Lung (tissue), 12 donors: Measurements from ENCODE around the gene CACFD1. TPM values are rescaled to one million over a fixed set of nuclear protein-coding genes. Genes with fewer than 3 reads are reported as not detected.

Experiments used
- ATAC-seq: fragments of 200-7000 bp; cut with Tn5 transposase; one replicate; pipeline ENCODE4 v1.9.1; 2020; ENCODE audit warnings: moderate number of reproducible peaks; ENCODE audit not compliant: insufficient read depth, low FRiP score
- DNase-seq, 3 donors: peaks; one replicate each; pipeline ENCODE4 v3.0.0-alpha.2; 2013 to 2017
- H3K27ac ChIP-seq, 2 donors: one replicate each; pipeline ENCODE4 v1.5.1; 2013; ENCODE audit warnings: mild to moderate bottlenecking in 2 of 2, moderate library complexity in 2 of 2, control low read depth in 1 of 2, inconsistent platforms in 1 of 2, low read depth in 1 of 2, low read length in 1 of 2
- H3K27me3 ChIP-seq, 3 donors: one replicate each; pipeline ENCODE4 v1.5.1; 2013; ENCODE audit warnings: low read length in 2 of 3; ENCODE audit not compliant: control insufficient read depth in 3 of 3, insufficient read depth in 3 of 3
- H3K36me3 ChIP-seq, 4 donors: one replicate each; pipeline ENCODE4 v1.5.1; 2013; ENCODE audit warnings: low read length in 4 of 4, mild to moderate bottlenecking in 1 of 4, moderate library complexity in 1 of 4; ENCODE audit not compliant: control insufficient read depth in 4 of 4, insufficient read depth in 4 of 4
- H3K4me1 ChIP-seq, 5 donors: one replicate each; pipeline ENCODE4 v1.5.1; 2013; ENCODE audit warnings: low read length in 5 of 5, mild to moderate bottlenecking in 2 of 5, moderate library complexity in 1 of 5; ENCODE audit not compliant: control insufficient read depth in 5 of 5, insufficient read depth in 5 of 5
- H3K4me3 ChIP-seq: one replicate; pipeline ENCODE4 v1.5.1; 2013; ENCODE audit warnings: mild to moderate bottlenecking, control low read depth, moderate library complexity
- H3K9ac ChIP-seq, 2 donors: one replicate each; pipeline ENCODE4 v1.5.1; 2013; ENCODE audit warnings: low read length in 2 of 2, control low read depth in 1 of 2; ENCODE audit not compliant: insufficient read depth in 1 of 2
- H3K9me3 ChIP-seq, 4 donors: one replicate each; pipeline ENCODE4 v1.5.1; 2013; ENCODE audit warnings: low read length in 3 of 4, mild to moderate bottlenecking in 1 of 4, moderate library complexity in 1 of 4; ENCODE audit not compliant: control insufficient read depth in 4 of 4, insufficient read depth in 3 of 4
- WGBS, 2 donors: extraction: QIAGEN DNeasy Blood & Tissue Kit; methylation state at CpG; one replicate each; pipeline ENCODE4 v1.1.7; 2013; 5-methylcytosine and 5-hydroxymethylcytosine counted together
- polyA plus RNA-seq, 2 donors: library from polyadenylated mRNA; stranded (reverse); fragments of 200-250 nt; gene quantifications; one replicate each; pipeline ENCODE4 v1.2.1, GENCODE V29; 2013
- total RNA-seq, 2 donors: library from RNA; depleted of rRNA in 1 of 2; stranded (reverse); fragments of >200 nt in 1 of 2; gene quantifications; one replicate each; pipeline ENCODE4 v1.2.1, GENCODE V29; 2014 to 2021
- TF ChIP-seq, protein P1 (sequence below): IDR thresholded peaks from 2 replicates; pipeline ENCODE4 v1.5.1; 2012; ENCODE audit warnings: mild to moderate bottlenecking; ENCODE audit errors: control extremely low read depth, extremely low read depth
- donor health status: control.
- donor health status: control.
- donor health status: Bipolar disorder and iron deficiency.
- donor health status: healthy.
- donor health status: DM: yes; HTN: yes; CAD: no.

Gene CACFD1
- total and polyA plus RNA-seq, 4 donors, result 18.7 to 46.1 (median 32.1) TPM

DNA sequence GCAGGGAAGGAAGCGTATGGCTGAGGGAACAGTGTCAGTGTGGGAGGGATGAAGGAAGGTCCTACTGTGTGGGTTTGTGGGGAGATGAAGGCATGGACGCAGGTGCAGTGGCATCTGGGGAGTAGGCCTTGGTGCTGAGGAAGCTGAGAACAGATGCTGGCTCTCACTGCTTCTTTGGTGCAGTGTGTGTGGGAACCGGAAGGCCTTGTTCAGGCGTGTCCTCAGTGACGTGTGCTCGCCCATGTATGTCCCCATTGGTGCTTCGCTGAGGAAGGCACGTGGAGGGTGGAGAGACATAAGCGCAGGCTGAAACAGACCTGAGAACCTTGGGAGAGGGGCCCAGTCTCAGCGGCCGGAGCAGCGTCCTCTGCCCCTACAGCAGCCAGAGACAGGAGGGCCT is 18.9 kb upstream of the CACFD1 start:
- WGBS, 2 donors, result 94 to 95% methylated on average over 12 of the region's 12 CpGs
- Histone ChIP-seq H3K27ac (no peak overlapping the region), H3K4me3 (no peak overlapping the region), H3K36me3 (no peaks in the 10 kb centered on the region), H3K4me1 (no peaks in the 10 kb centered on the region), H3K9ac (no peak overlapping the region), H3K9me3 (no peaks in the 10 kb centered on the region), H3K27me3 (no peaks in the 10 kb centered on the region)
- no peak for DNase-seq
- TF ChIP-seq, protein P1, sequence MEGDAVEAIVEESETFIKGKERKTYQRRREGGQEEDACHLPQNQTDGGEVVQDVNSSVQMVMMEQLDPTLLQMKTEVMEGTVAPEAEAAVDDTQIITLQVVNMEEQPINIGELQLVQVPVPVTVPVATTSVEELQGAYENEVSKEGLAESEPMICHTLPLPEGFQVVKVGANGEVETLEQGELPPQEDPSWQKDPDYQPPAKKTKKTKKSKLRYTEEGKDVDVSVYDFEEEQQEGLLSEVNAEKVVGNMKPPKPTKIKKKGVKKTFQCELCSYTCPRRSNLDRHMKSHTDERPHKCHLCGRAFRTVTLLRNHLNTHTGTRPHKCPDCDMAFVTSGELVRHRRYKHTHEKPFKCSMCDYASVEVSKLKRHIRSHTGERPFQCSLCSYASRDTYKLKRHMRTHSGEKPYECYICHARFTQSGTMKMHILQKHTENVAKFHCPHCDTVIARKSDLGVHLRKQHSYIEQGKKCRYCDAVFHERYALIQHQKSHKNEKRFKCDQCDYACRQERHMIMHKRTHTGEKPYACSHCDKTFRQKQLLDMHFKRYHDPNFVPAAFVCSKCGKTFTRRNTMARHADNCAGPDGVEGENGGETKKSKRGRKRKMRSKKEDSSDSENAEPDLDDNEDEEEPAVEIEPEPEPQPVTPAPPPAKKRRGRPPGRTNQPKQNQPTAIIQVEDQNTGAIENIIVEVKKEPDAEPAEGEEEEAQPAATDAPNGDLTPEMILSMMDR, result no peak
- no peak for ATAC-seq

DNA sequence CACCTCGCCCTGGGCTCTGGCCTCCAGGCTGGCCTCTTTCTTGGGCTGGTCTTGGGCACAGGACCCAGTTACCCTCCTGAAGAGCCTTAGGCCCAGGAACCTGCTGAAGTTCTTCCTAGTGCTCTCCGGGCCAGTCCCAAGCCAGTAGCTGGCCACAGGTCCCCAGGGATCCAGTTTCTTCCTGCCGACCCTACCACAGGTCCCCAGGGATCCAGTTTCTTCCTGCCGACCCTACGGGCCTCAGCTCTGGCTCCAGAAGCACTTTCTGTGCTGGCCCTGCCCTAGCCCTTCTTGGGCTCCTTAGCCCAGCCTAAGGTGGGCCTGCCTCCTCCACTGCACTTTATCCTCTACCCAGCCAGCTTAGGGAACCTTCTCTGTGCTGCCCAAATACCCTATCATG is 18.2 kb upstream of the CACFD1 start:
- H3K27me3 ChIP-seq, result no peaks in the 10 kb centered on the region
- ATAC-seq, result no peak
- no peaks in the 10 kb centered on the region for H3K4me1 ChIP-seq
- TF ChIP-seq, protein P1, result no peak
- 78 to 89% methylated on average over 5 of the region's 5 CpGs for WGBS, 2 donors
- no peaks in the 10 kb centered on the region for H3K36me3 ChIP-seq
- DNase-seq, result no peak
- no peak overlapping the region for H3K4me3 ChIP-seq
- no peak overlapping the region for H3K27ac ChIP-seq
- no peaks in the 10 kb centered on the region for H3K9me3 ChIP-seq
- H3K9ac ChIP-seq, result no peak overlapping the region

DNA sequence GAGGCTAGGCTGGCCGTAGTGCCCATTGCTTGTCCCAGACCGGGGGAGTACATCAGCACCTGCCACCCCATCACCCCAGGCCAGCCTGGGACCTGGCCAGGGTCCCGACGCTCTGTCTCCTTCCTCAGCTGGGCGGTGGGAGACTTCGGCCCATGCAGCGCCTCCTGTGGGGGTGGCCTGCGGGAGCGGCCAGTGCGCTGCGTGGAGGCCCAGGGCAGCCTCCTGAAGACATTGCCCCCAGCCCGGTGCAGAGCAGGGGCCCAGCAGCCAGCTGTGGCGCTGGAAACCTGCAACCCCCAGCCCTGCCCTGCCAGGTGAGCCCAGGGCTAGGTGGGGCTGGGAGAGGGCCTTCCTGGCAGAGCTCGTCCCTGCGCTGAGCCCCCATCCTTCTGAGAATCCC is 16.5 kb upstream of the CACFD1 start:
- H3K4me3 ChIP-seq, result no peak overlapping the region

DNA sequence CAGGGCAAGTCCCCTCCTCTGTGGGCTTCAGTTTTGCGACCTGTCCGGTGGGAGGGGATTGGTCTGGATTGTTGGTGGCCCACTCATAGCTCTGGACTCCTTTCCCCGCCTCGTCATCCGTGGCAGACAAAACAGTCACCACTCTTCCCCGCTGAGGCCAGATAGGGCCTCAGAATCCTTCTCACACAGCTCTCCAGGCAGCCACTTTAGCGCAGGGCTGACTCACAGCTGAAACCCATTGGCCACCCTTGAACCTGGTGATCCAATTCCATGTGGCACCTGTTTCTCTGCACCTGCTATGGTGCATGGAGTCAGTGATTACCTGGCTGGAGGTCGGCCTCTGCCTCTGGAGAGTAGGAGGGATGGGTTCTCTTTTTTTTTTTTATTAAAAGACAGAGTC is 15.8 kb upstream of the CACFD1 start:
- H3K4me3 ChIP-seq, result no peak overlapping the region
- no peak overlapping the region for H3K9ac ChIP-seq
- no peaks in the 10 kb centered on the region for H3K36me3 ChIP-seq
- H3K4me1 ChIP-seq, result no peaks in the 10 kb centered on the region
- no peaks in the 10 kb centered on the region for H3K9me3 ChIP-seq
- ATAC-seq (no peak), DNase-seq (no peak)
- TF ChIP-seq, protein P1, result no peak
- H3K27ac ChIP-seq, result no peak overlapping the region
- H3K27me3 ChIP-seq, result no peaks in the 10 kb centered on the region
- 78 to 88% methylated on average over 8 of the region's 8 CpGs for whole genome bisulfite sequencing, 2 donors

More for the DNA sequence above, 16.5 kb upstream of the CACFD1 start:
- DNase-seq, result no peak
- Histone ChIP-seq H3K9me3 (no peaks in the 10 kb centered on the region), H3K27me3 (no peaks in the 10 kb centered on the region), H3K27ac (no peak overlapping the region), H3K9ac (no peak overlapping the region), H3K4me1 (no peaks in the 10 kb centered on the region), H3K36me3 (no peaks in the 10 kb centered on the region)
- 94 to 96% methylated on average over 15 of the region's 15 CpGs for WGBS, 2 donors
- TF ChIP-seq, protein P1, result no peak
- ATAC-seq, result no peak
